ENCODE results near the gene WNT9B. TPM values are rescaled to one million over a fixed set of nuclear protein-coding genes. Genes with fewer than 3 reads are reported as not detected.

The WNT9B gene
- total and polyA plus RNA-seq, 2 donors (not counting 1 experiment from before 2014, with no cell fraction given) = not detected

GRCh38 chr17:46903762-46904672, 52.6 kb downstream of the WNT9B start:
- H3K27me3 ChIP-seq (ENCODE audit: control insufficient read depth, insufficient read depth, low read length) = peaks cover 11% of the 10 kb centered on the region
- H2AFZ ChIP-seq (ENCODE audit: low read length) = no peak overlapping the region
- no peaks in the 10 kb centered on the region for H3K36me3 ChIP-seq (ENCODE audit: control insufficient read depth, insufficient read depth, low read length)
- DNase-seq (ENCODE audit: low read depth in 2 of 2) = no peak
- H3K4me3 ChIP-seq (replicated peaks in 1 of 4; ENCODE audit: control extremely low read depth in 1 of 4, insufficient read depth in 1 of 4, low read depth in 3 of 4, low read length in 4 of 4) = no peak overlapping the region
- no peaks in the 10 kb centered on the region for H3K9me3 ChIP-seq (ENCODE audit: control insufficient read depth, insufficient read depth, low read depth, low read length)
- no peaks in the 10 kb centered on the region for H4K20me1 ChIP-seq (ENCODE audit: control insufficient read depth, extremely low read depth, insufficient read depth, low read length)
- no peaks in the 10 kb centered on the region for H3K79me2 ChIP-seq (ENCODE audit: control insufficient read depth, insufficient read depth, low read length)
- TF ChIP-seq EZH2 (IDR thresholded peaks at IDR 0.05; ENCODE audit: low read length, missing control alignments) = no peak
- TF ChIP-seq CTCF (conservative IDR thresholded peaks at IDR 0.05 in 1 of 2, IDR thresholded peaks at IDR 0.05 in 1 of 2; ENCODE audit: low read depth in 1 of 2, low read length in 2 of 2) = no peak
- H3K27ac ChIP-seq (ENCODE audit: insufficient read depth, low read length) = no peak overlapping the region
- H3K4me1 ChIP-seq (ENCODE audit: control insufficient read depth, extremely low read depth, insufficient read depth, low read length) = no peaks in the 10 kb centered on the region
- no peak overlapping the region for H3K9ac ChIP-seq (ENCODE audit: insufficient read depth, low read length)
- no peak overlapping the region for H3K4me2 ChIP-seq (ENCODE audit: extremely low read depth, insufficient read depth, low read length)

- peaks cover 14% of the 10 kb centered on the region for H3K27me3 ChIP-seq (ENCODE audit: control insufficient read depth, insufficient read depth, low read length)
- no peaks in the 10 kb centered on the region for H3K4me1 ChIP-seq (ENCODE audit: control insufficient read depth, extremely low read depth, insufficient read depth, low read length)
- no peak overlapping the region for H2AFZ ChIP-seq (ENCODE audit: low read length)
- H3K9me3 ChIP-seq (ENCODE audit: control insufficient read depth, insufficient read depth, low read depth, low read length) = no peaks in the 10 kb centered on the region
- no peaks in the 10 kb centered on the region for H3K79me2 ChIP-seq (ENCODE audit: control insufficient read depth, insufficient read depth, low read length)
- no peaks in the 10 kb centered on the region for H4K20me1 ChIP-seq (ENCODE audit: control insufficient read depth, extremely low read depth, insufficient read depth, low read length)
- H3K4me3 ChIP-seq (replicated peaks in 1 of 4; ENCODE audit: control extremely low read depth in 1 of 4, insufficient read depth in 1 of 4, low read depth in 3 of 4, low read length in 4 of 4) = no peak overlapping the region
- TF ChIP-seq CTCF (conservative IDR thresholded peaks at IDR 0.05 in 1 of 2, IDR thresholded peaks at IDR 0.05 in 1 of 2; ENCODE audit: low read depth in 1 of 2, low read length in 2 of 2) (no peak), EZH2 (IDR thresholded peaks at IDR 0.05; ENCODE audit: low read length, missing control alignments) (no peak)
- H3K4me2 ChIP-seq (ENCODE audit: extremely low read depth, insufficient read depth, low read length) = no peak overlapping the region
- no peak overlapping the region for H3K27ac ChIP-seq (ENCODE audit: insufficient read depth, low read length)
- no peak for DNase-seq (ENCODE audit: low read depth in 2 of 2)
- H3K36me3 ChIP-seq (ENCODE audit: control insufficient read depth, insufficient read depth, low read length) = no peaks in the 10 kb centered on the region
- H3K9ac ChIP-seq (ENCODE audit: insufficient read depth, low read length) = no peak overlapping the region
Observed at GRCh38 chr17:46908068-46908737, 56.8 kb downstream of the WNT9B start.

GRCh38 chr17:46910179-46910927, 59.0 kb downstream of the WNT9B start:
- no peaks in the 10 kb centered on the region for H4K20me1 ChIP-seq (ENCODE audit: control insufficient read depth, extremely low read depth, insufficient read depth, low read length)
- no peaks in the 10 kb centered on the region for H3K9me3 ChIP-seq (ENCODE audit: control insufficient read depth, insufficient read depth, low read depth, low read length)
- no peak overlapping the region for H3K4me3 ChIP-seq (replicated peaks in 1 of 4; ENCODE audit: control extremely low read depth in 1 of 4, insufficient read depth in 1 of 4, low read depth in 3 of 4, low read length in 4 of 4)
- H3K4me2 ChIP-seq (ENCODE audit: extremely low read depth, insufficient read depth, low read length) = no peak overlapping the region
- H3K36me3 ChIP-seq (ENCODE audit: control insufficient read depth, insufficient read depth, low read length) = no peaks in the 10 kb centered on the region
- no peak for DNase-seq (ENCODE audit: low read depth in 2 of 2)
- no peak overlapping the region for H3K27ac ChIP-seq (ENCODE audit: insufficient read depth, low read length)
- no peaks in the 10 kb centered on the region for H3K79me2 ChIP-seq (ENCODE audit: control insufficient read depth, insufficient read depth, low read length)
- H3K9ac ChIP-seq (ENCODE audit: insufficient read depth, low read length) = no peak overlapping the region
- no peaks in the 10 kb centered on the region for H3K4me1 ChIP-seq (ENCODE audit: control insufficient read depth, extremely low read depth, insufficient read depth, low read length)
- H3K27me3 ChIP-seq (ENCODE audit: control insufficient read depth, insufficient read depth, low read length) = peaks cover 16% of the 10 kb centered on the region
- no peak overlapping the region for H2AFZ ChIP-seq (ENCODE audit: low read length)
- TF ChIP-seq EZH2 (IDR thresholded peaks at IDR 0.05; ENCODE audit: low read length, missing control alignments) (no peak), CTCF (conservative IDR thresholded peaks at IDR 0.05 in 1 of 2, IDR thresholded peaks at IDR 0.05 in 1 of 2; ENCODE audit: low read depth in 1 of 2, low read length in 2 of 2) (no peak)
